ENCODE data around the gene CSNK2A2.

DNA sequence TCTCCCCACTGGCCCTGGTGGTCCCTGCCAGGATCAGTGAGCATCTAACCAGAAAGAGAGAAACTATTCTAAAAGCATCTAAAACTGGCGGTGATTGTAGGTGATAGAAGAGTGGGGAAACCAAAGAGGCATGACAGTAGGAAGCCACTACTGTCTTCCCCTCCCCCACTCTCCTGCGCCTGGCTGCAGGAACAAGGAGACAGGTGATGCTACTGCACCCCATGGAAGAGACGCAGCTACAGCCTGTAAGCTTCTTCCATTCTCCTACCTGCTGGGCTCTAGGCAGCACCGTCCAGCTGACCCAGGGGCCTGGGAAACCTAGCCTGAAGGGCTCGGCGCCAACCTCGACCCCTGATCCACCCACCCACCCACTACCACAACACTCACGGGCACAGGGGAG is 32.4 kb upstream of the CSNK2A2 start:
- no peak for TF ChIP-seq SRSF9 (IDR thresholded peaks at IDR 0.05; ENCODE audit: borderline replicate concordance, low read depth, low read length)
- no peak for TF ChIP-seq ZNF740 (CRISPR knock-in tag; IDR thresholded peaks at IDR 0.05)
- no peak for TF ChIP-seq ZNF740 (tag; IDR thresholded peaks at IDR 0.05)
- TF ChIP-seq HINFP (tag; conservative IDR thresholded peaks at IDR 0.05; ENCODE audit: low read depth): no peak
- TF ChIP-seq SMC3 (conservative IDR thresholded peaks at IDR 0.05; ENCODE audit: insufficient read depth, low read depth, low read length): no peak
- TF ChIP-seq POLR2A (conservative IDR thresholded peaks at IDR 0.05): no peak

Measured in K562 (cell line).